ENCODE results near the gene TEDDM1.

TEDDM1 gene

GRCh38 chr1:182441719-182442118, 41.3 kb upstream of the TEDDM1 start:
- Histone ChIP-seq H3F3A (ENCODE audit: insufficient read depth, low read length) (no peaks in the 10 kb centered on the region), H3K27ac (ENCODE audit: low read depth, low read length, poor library complexity, severe bottlenecking) (no peak overlapping the region), H3K9me3 (ENCODE audit: low read length) (no peaks in the 10 kb centered on the region), H3K79me2 (ENCODE audit: insufficient read depth, low read length) (no peaks in the 10 kb centered on the region), H4K20me1 (ENCODE audit: insufficient read depth, low read length) (no peaks in the 10 kb centered on the region), H2AFZ (ENCODE audit: low read length) (no peak overlapping the region), H3K27me3 (ENCODE audit: insufficient read depth, low read length) (no peaks in the 10 kb centered on the region; the same call in 1 of the 2 replicates), H3K4me3 (ENCODE audit: low read depth, low read length, poor library complexity, severe bottlenecking) (no peak overlapping the region), H3K9me2 (ENCODE audit: low read depth, low read length) (no peaks in the 10 kb centered on the region), H3K4me1 (ENCODE audit: insufficient read depth, low read length, severe bottlenecking) (peaks cover 7% of the 10 kb centered on the region), H3K9ac (ENCODE audit: low read length) (no peak overlapping the region), H3K36me3 (ENCODE audit: insufficient read depth, low read length) (no peaks in the 10 kb centered on the region), H3K4me2 (ENCODE audit: low read length) (no peak overlapping the region)
- TF ChIP-seq EZH2 (IDR thresholded peaks at IDR 0.05; ENCODE audit: borderline replicate concordance, low read length), result no peak
- TF ChIP-seq, protein P1, sequence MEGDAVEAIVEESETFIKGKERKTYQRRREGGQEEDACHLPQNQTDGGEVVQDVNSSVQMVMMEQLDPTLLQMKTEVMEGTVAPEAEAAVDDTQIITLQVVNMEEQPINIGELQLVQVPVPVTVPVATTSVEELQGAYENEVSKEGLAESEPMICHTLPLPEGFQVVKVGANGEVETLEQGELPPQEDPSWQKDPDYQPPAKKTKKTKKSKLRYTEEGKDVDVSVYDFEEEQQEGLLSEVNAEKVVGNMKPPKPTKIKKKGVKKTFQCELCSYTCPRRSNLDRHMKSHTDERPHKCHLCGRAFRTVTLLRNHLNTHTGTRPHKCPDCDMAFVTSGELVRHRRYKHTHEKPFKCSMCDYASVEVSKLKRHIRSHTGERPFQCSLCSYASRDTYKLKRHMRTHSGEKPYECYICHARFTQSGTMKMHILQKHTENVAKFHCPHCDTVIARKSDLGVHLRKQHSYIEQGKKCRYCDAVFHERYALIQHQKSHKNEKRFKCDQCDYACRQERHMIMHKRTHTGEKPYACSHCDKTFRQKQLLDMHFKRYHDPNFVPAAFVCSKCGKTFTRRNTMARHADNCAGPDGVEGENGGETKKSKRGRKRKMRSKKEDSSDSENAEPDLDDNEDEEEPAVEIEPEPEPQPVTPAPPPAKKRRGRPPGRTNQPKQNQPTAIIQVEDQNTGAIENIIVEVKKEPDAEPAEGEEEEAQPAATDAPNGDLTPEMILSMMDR (IDR thresholded peaks at IDR 0.05; ENCODE audit: low read length), result no peak

- no peaks in the 10 kb centered on the region for H3K9me3 ChIP-seq (ENCODE audit: low read length)
- H3K9ac ChIP-seq (ENCODE audit: low read length), result no peak overlapping the region
- H3K79me2 ChIP-seq (ENCODE audit: insufficient read depth, low read length), result no peaks in the 10 kb centered on the region
- no peak overlapping the region for H3K4me2 ChIP-seq (ENCODE audit: low read length)
- H3K36me3 ChIP-seq (ENCODE audit: insufficient read depth, low read length), result no peaks in the 10 kb centered on the region
- H2AFZ ChIP-seq (ENCODE audit: low read length), result no peak overlapping the region
- H3K27me3 ChIP-seq (ENCODE audit: insufficient read depth, low read length), result no peaks in the 10 kb centered on the region; the same call in 1 of the 2 replicates
- H4K20me1 ChIP-seq (ENCODE audit: insufficient read depth, low read length), result no peaks in the 10 kb centered on the region
- TF ChIP-seq, protein P1 (IDR thresholded peaks at IDR 0.05; ENCODE audit: low read length), result no peak
- TF ChIP-seq EZH2 (IDR thresholded peaks at IDR 0.05; ENCODE audit: borderline replicate concordance, low read length), result no peak
- no peak overlapping the region for H3K4me3 ChIP-seq (ENCODE audit: low read depth, low read length, poor library complexity, severe bottlenecking)
- no peaks in the 10 kb centered on the region for H3F3A ChIP-seq (ENCODE audit: insufficient read depth, low read length)
- no peaks in the 10 kb centered on the region for H3K4me1 ChIP-seq (ENCODE audit: insufficient read depth, low read length, severe bottlenecking)
- H3K27ac ChIP-seq (ENCODE audit: low read depth, low read length, poor library complexity, severe bottlenecking), result no peak overlapping the region
- no peaks in the 10 kb centered on the region for H3K9me2 ChIP-seq (ENCODE audit: low read depth, low read length)
Observed at GRCh38 chr1:182438326-182438725, 37.9 kb upstream of the TEDDM1 start.

GRCh38 chr1:182433580-182433979, 33.1 kb upstream of the TEDDM1 start:
- no peak overlapping the region for H3K4me3 ChIP-seq (ENCODE audit: low read depth, low read length, poor library complexity, severe bottlenecking)
- TF ChIP-seq, protein P1 (IDR thresholded peaks at IDR 0.05; ENCODE audit: low read length), result no peak
- TF ChIP-seq EZH2 (IDR thresholded peaks at IDR 0.05; ENCODE audit: borderline replicate concordance, low read length), result no peak
- no peaks in the 10 kb centered on the region for H3K9me2 ChIP-seq (ENCODE audit: low read depth, low read length)
- H3K4me1 ChIP-seq (ENCODE audit: insufficient read depth, low read length, severe bottlenecking), result no peaks in the 10 kb centered on the region
- H3K27ac ChIP-seq (ENCODE audit: low read depth, low read length, poor library complexity, severe bottlenecking), result no peak overlapping the region
- H2AFZ ChIP-seq (ENCODE audit: low read length), result no peak overlapping the region
- no peaks in the 10 kb centered on the region for H3K79me2 ChIP-seq (ENCODE audit: insufficient read depth, low read length)
- no peaks in the 10 kb centered on the region for H3K36me3 ChIP-seq (ENCODE audit: insufficient read depth, low read length)
- no peaks in the 10 kb centered on the region for H4K20me1 ChIP-seq (ENCODE audit: insufficient read depth, low read length)
- H3K9ac ChIP-seq (ENCODE audit: low read length), result no peak overlapping the region
- H3K4me2 ChIP-seq (ENCODE audit: low read length), result no peak overlapping the region
- no peaks in the 10 kb centered on the region; the same call in 1 of the 2 replicates for H3K27me3 ChIP-seq (ENCODE audit: insufficient read depth, low read length)
- H3K9me3 ChIP-seq (ENCODE audit: low read length), result no peaks in the 10 kb centered on the region
- no peaks in the 10 kb centered on the region for H3F3A ChIP-seq (ENCODE audit: insufficient read depth, low read length)
